ENCODE results near the gene SCEL. TPM values are rescaled to one million over a fixed set of nuclear protein-coding genes. Genes with fewer than 3 reads are reported as not detected.

The SCEL gene
- not detected for polyA plus RNA-seq (2013, experiment 1 of 2)
- polyA plus RNA-seq (2013, experiment 2 of 2): not detected

- Histone ChIP-seq H3K4ac (ENCODE audit: low read depth in 1 of 2, low read length in 2 of 2) (no peak within 1 kb of the TSS), H4K8ac (ENCODE audit: low read length) (no peak within 1 kb of the TSS), H3K27me3 (ENCODE audit: control insufficient read depth in 1 of 2, insufficient read depth in 1 of 2, low read length in 2 of 2) (peaks cover 0 to 7% of the 10 kb centered on the region in 2 experiments), H3K36me3 (ENCODE audit: control insufficient read depth in 1 of 2, insufficient read depth in 2 of 2, low read depth in 1 of 2, low read length in 2 of 2) (no peaks in the 10 kb centered on the region), H2BK12ac (ENCODE audit: low read length in 2 of 2) (no peak within 1 kb of the TSS), H3K4me2 (ENCODE audit: low read length, poor library complexity, severe bottlenecking) (no peak within 1 kb of the TSS), H3K9me3 (ENCODE audit: control insufficient read depth, low read length) (no peaks in the 10 kb centered on the region), H3K23ac (ENCODE audit: low read length in 2 of 2) (no peak within 1 kb of the TSS), H3K4me1 (ENCODE audit: control insufficient read depth, insufficient read depth, low read depth, low read length) (no peaks in the 10 kb centered on the region), H2AFZ (ENCODE audit: low read depth, low read length) (no peak within 1 kb of the TSS), H3K18ac (ENCODE audit: low read depth in 1 of 2, low read length in 2 of 2) (no peak within 1 kb of the TSS), H2BK5ac (ENCODE audit: low read depth, low read length, poor library complexity, severe bottlenecking) (no peak within 1 kb of the TSS), H3K14ac (ENCODE audit: low read length in 2 of 2) (no peak within 1 kb of the TSS), H3K79me1 (replicated peaks; ENCODE audit: low read length, poor library complexity, severe bottlenecking) (no peaks in the 10 kb centered on the region), H3K4me3 (ENCODE audit: insufficient read depth in 1 of 2, low read depth in 1 of 2, low read length in 2 of 2) (no peak within 1 kb of the TSS), H2BK120ac (ENCODE audit: low read depth, low read length) (no peak within 1 kb of the TSS), H2BK15ac (ENCODE audit: low read depth, poor library complexity, severe bottlenecking) (no peak within 1 kb of the TSS), H2AK5ac (ENCODE audit: low read length, severe bottlenecking) (no peak within 1 kb of the TSS), H3K27ac (ENCODE audit: low read length, poor library complexity, severe bottlenecking) (no peak within 1 kb of the TSS), H3K9ac (ENCODE audit: low read length) (no peak within 1 kb of the TSS), H4K91ac (ENCODE audit: low read length) (no peak within 1 kb of the TSS)
- WGBS: 100% methylated on average over 1 of the region's 1 CpG
- no peak for DNase-seq
Measured at GRCh38 chr13:77535448-77535847, at the start of gene SCEL. Gene SCEL, plus strand, starts transcription at chr13:77535706. Its CDS starts 20,170 bp downstream, at chr13:77555876.

GRCh38 chr13:77489566-77490337, 45.8 kb upstream of the SCEL start:
- Histone ChIP-seq H3K4me3 (ENCODE audit: insufficient read depth in 1 of 2, low read depth in 1 of 2, low read length in 2 of 2) (no peak overlapping the region), H2AFZ (ENCODE audit: low read depth, low read length) (no peak overlapping the region), H3K4me1 (ENCODE audit: control insufficient read depth, insufficient read depth, low read depth, low read length) (no peaks in the 10 kb centered on the region), H2BK120ac (ENCODE audit: low read depth, low read length) (no peak overlapping the region), H2BK12ac (ENCODE audit: low read length in 2 of 2) (no peak overlapping the region), H4K91ac (ENCODE audit: low read length) (no peak overlapping the region), H3K4ac (ENCODE audit: low read depth in 1 of 2, low read length in 2 of 2) (no peak overlapping the region), H3K18ac (ENCODE audit: low read depth in 1 of 2, low read length in 2 of 2) (no peak overlapping the region), H3K36me3 (ENCODE audit: control insufficient read depth in 1 of 2, insufficient read depth in 2 of 2, low read depth in 1 of 2, low read length in 2 of 2) (no peaks in the 10 kb centered on the region), H2AK5ac (ENCODE audit: low read length, severe bottlenecking) (no peak overlapping the region), H3K23ac (ENCODE audit: low read length in 2 of 2) (no peak overlapping the region), H3K14ac (ENCODE audit: low read length in 2 of 2) (no peak overlapping the region), H3K79me1 (replicated peaks; ENCODE audit: low read length, poor library complexity, severe bottlenecking) (no peaks in the 10 kb centered on the region), H2BK15ac (ENCODE audit: low read depth, poor library complexity, severe bottlenecking) (no peak overlapping the region), H3K27ac (ENCODE audit: low read length, poor library complexity, severe bottlenecking) (no peak overlapping the region), H3K27me3 (ENCODE audit: control insufficient read depth in 1 of 2, insufficient read depth in 1 of 2, low read length in 2 of 2) (no peaks in the 10 kb centered on the region), H2BK5ac (ENCODE audit: low read depth, low read length, poor library complexity, severe bottlenecking) (no peak overlapping the region), H4K8ac (ENCODE audit: low read length) (no peak overlapping the region), H3K9me3 (ENCODE audit: control insufficient read depth, low read length) (peaks cover 3% of the 10 kb centered on the region), H3K9ac (ENCODE audit: low read length) (no peak overlapping the region), H3K4me2 (ENCODE audit: low read length, poor library complexity, severe bottlenecking) (no peak overlapping the region)
- WGBS: 94% methylated on average over 2 of the region's 4 CpGs
- no peak for DNase-seq

- no peaks in the 10 kb centered on the region for H3K4me1 ChIP-seq (ENCODE audit: control insufficient read depth, insufficient read depth, low read depth, low read length)
Measured at GRCh38 chr13:77492982-77493381, 42.5 kb upstream of the SCEL start.

GRCh38 chr13:77494226-77494625, 41.3 kb upstream of the SCEL start:
- Histone ChIP-seq H3K36me3 (ENCODE audit: control insufficient read depth in 1 of 2, insufficient read depth in 2 of 2, low read depth in 1 of 2, low read length in 2 of 2) (no peaks in the 10 kb centered on the region), H3K79me1 (replicated peaks; ENCODE audit: low read length, poor library complexity, severe bottlenecking) (no peaks in the 10 kb centered on the region), H2BK120ac (ENCODE audit: low read depth, low read length) (no peak overlapping the region), H4K91ac (ENCODE audit: low read length) (no peak overlapping the region), H2BK15ac (ENCODE audit: low read depth, poor library complexity, severe bottlenecking) (no peak overlapping the region), H3K4me2 (ENCODE audit: low read length, poor library complexity, severe bottlenecking) (no peak overlapping the region), H3K4ac (ENCODE audit: low read depth in 1 of 2, low read length in 2 of 2) (no peak overlapping the region), H3K4me1 (ENCODE audit: control insufficient read depth, insufficient read depth, low read depth, low read length) (no peaks in the 10 kb centered on the region), H3K9me3 (ENCODE audit: control insufficient read depth, low read length) (no peaks in the 10 kb centered on the region), H3K27ac (ENCODE audit: low read length, poor library complexity, severe bottlenecking) (no peak overlapping the region), H3K9ac (ENCODE audit: low read length) (no peak overlapping the region), H3K4me3 (ENCODE audit: insufficient read depth in 1 of 2, low read depth in 1 of 2, low read length in 2 of 2) (no peak overlapping the region), H2BK12ac (ENCODE audit: low read length in 2 of 2) (no peak overlapping the region), H3K18ac (ENCODE audit: low read depth in 1 of 2, low read length in 2 of 2) (no peak overlapping the region), H2AK5ac (ENCODE audit: low read length, severe bottlenecking) (no peak overlapping the region), H3K14ac (ENCODE audit: low read length in 2 of 2) (no peak overlapping the region), H4K8ac (ENCODE audit: low read length) (no peak overlapping the region), H3K27me3 (ENCODE audit: control insufficient read depth in 1 of 2, insufficient read depth in 1 of 2, low read length in 2 of 2) (no peaks in the 10 kb centered on the region), H2AFZ (ENCODE audit: low read depth, low read length) (no peak overlapping the region), H3K23ac (ENCODE audit: low read length in 2 of 2) (no peak overlapping the region), H2BK5ac (ENCODE audit: low read depth, low read length, poor library complexity, severe bottlenecking) (no peak overlapping the region)
- DNase-seq: no peak
- WGBS: no CpG with 5 or more reads among the region's 3 CpGs

More at GRCh38 chr13:77492982-77493381, 42.5 kb upstream of the SCEL start:
- no peak overlapping the region for H4K91ac ChIP-seq (ENCODE audit: low read length)
- no peak overlapping the region for H3K14ac ChIP-seq (ENCODE audit: low read length in 2 of 2)
- no peak overlapping the region for H3K4ac ChIP-seq (ENCODE audit: low read depth in 1 of 2, low read length in 2 of 2)
- H3K18ac ChIP-seq (ENCODE audit: low read depth in 1 of 2, low read length in 2 of 2): no peak overlapping the region
- no peak overlapping the region for H3K27ac ChIP-seq (ENCODE audit: low read length, poor library complexity, severe bottlenecking)
- WGBS: 100% methylated on average over 1 of the region's 1 CpG
- DNase-seq: no peak
- H3K4me3 ChIP-seq (ENCODE audit: insufficient read depth in 1 of 2, low read depth in 1 of 2, low read length in 2 of 2): no peak overlapping the region
- H3K27me3 ChIP-seq (ENCODE audit: control insufficient read depth in 1 of 2, insufficient read depth in 1 of 2, low read length in 2 of 2): no peaks in the 10 kb centered on the region
- H2AFZ ChIP-seq (ENCODE audit: low read depth, low read length): no peak overlapping the region
- no peaks in the 10 kb centered on the region for H3K36me3 ChIP-seq (ENCODE audit: control insufficient read depth in 1 of 2, insufficient read depth in 2 of 2, low read depth in 1 of 2, low read length in 2 of 2)
- no peak overlapping the region for H2AK5ac ChIP-seq (ENCODE audit: low read length, severe bottlenecking)
- H2BK120ac ChIP-seq (ENCODE audit: low read depth, low read length): no peak overlapping the region
- H2BK12ac ChIP-seq (ENCODE audit: low read length in 2 of 2): no peak overlapping the region
- no peak overlapping the region for H2BK5ac ChIP-seq (ENCODE audit: low read depth, low read length, poor library complexity, severe bottlenecking)
- H3K9ac ChIP-seq (ENCODE audit: low read length): no peak overlapping the region
- no peak overlapping the region for H2BK15ac ChIP-seq (ENCODE audit: low read depth, poor library complexity, severe bottlenecking)
- no peak overlapping the region for H3K4me2 ChIP-seq (ENCODE audit: low read length, poor library complexity, severe bottlenecking)
- no peak overlapping the region for H3K23ac ChIP-seq (ENCODE audit: low read length in 2 of 2)
- no peaks in the 10 kb centered on the region for H3K9me3 ChIP-seq (ENCODE audit: control insufficient read depth, low read length)
- no peak overlapping the region for H4K8ac ChIP-seq (ENCODE audit: low read length)
- H3K79me1 ChIP-seq (replicated peaks; ENCODE audit: low read length, poor library complexity, severe bottlenecking): no peaks in the 10 kb centered on the region

Measured in mesenchymal stem cell (in vitro differentiated cells and primary cell).